ENCODE data around the gene ACTL10. TPM values are rescaled to one million over a fixed set of nuclear protein-coding genes. Genes with fewer than 3 reads are reported as not detected.

ACTL10 gene
- total and polyA plus RNA-seq, 2 donors (not counting 1 experiment from before 2014, with no cell fraction given) = 1.2 to 6.3 TPM

GRCh38 chr20:33673410-33674293, 6.9 kb downstream of the ACTL10 start:
- intact Hi-C loops (cut with micrococcal nuclease) = loop anchor here (1.0 to 2.0 kb wide), 4 partner anchors 7 to 57 kb away; partner anchors contain the start of genes ACTL10, E2F1, PXMP4 and ZNF341
- Mint-ChIP-seq H3K27ac (peak overlapping the region; percentile 57), H3K9me3 (ENCODE audit: insufficient read depth) (no peaks in the 10 kb centered on the region), H3K4me3 (peak overlapping the region; percentile 84), H3K27me3 (no peaks in the 10 kb centered on the region), H3K4me1 (peaks cover 21% of the 10 kb centered on the region)
- H3K36me3 ChIP-seq (replicated peaks in 1 of 2; ENCODE audit: control extremely low read depth in 1 of 2, control insufficient read depth in 1 of 2, extremely low read depth in 1 of 2, insufficient read depth in 2 of 2, low read length in 1 of 2) = no peaks in the 10 kb centered on the region
- H3K4me2 ChIP-seq (replicated peaks; ENCODE audit: low read depth, low read length, poor library complexity, severe bottlenecking) = peak overlapping the region; percentile 95
- H2AFZ ChIP-seq (ENCODE audit: insufficient read depth, low read depth, low read length, poor library complexity, severe bottlenecking) = peak overlapping the region; percentile 84
- peak overlapping the region; percentile 65 for H3K9ac ChIP-seq (ENCODE audit: low read length)
- peak overlapping the region; percentile 28 to 66 (median 51) for H3K4me3 ChIP-seq (ENCODE audit: control extremely low read depth in 1 of 5, extremely low read depth in 1 of 5, insufficient read depth in 1 of 5, low read depth in 2 of 5, low read length in 4 of 5)
- CTCF ChIA-PET = no interaction called here
- no peaks in the 10 kb centered on the region for H4K20me1 ChIP-seq (ENCODE audit: control insufficient read depth, insufficient read depth, low read length, poor library complexity, severe bottlenecking)
- no peak for ATAC-seq (ENCODE audit: low read depth)
- no peaks in the 10 kb centered on the region for H3K27me3 ChIP-seq (replicated peaks in 1 of 4; ENCODE audit: control extremely low read depth in 1 of 4, control insufficient read depth in 3 of 4, insufficient read depth in 4 of 4, low read length in 3 of 4)
- H3K4me1 ChIP-seq (ENCODE audit: control insufficient read depth in 2 of 2, insufficient read depth in 2 of 2, low read length in 2 of 2) = peaks cover 14 to 23% of the 10 kb centered on the region in 2 donors
- H3K79me2 ChIP-seq (ENCODE audit: control insufficient read depth, insufficient read depth, low read length) = peaks cover 3% of the 10 kb centered on the region
- no peak for DNase-seq
- POLR2A ChIA-PET = no interaction called here
- H3K27ac ChIP-seq (ENCODE audit: low read length in 2 of 2) = no peak overlapping the region
- TF ChIP-seq CTCF (IDR thresholded peaks at IDR 0.05) (no peak), EZH2 (IDR thresholded peaks at IDR 0.05; ENCODE audit: borderline replicate concordance, insufficient read depth, low read depth, low read length, poor library complexity, severe bottlenecking) (no peak)
- no peaks in the 10 kb centered on the region for H3K9me3 ChIP-seq (ENCODE audit: control extremely low read depth in 1 of 3, control insufficient read depth in 2 of 3, insufficient read depth in 1 of 3, low read length in 2 of 3)
- WGBS (ENCODE audit: insufficient coverage) = 26% methylated on average over 26 of the region's 29 CpGs
